IMR-90 (cell line): Measurements from ENCODE around the gene GNAZ. TPM values are rescaled to one million over a fixed set of nuclear protein-coding genes. Genes with fewer than 3 reads are reported as not detected.

Experiments used
- ATAC-seq: fragments of 200-7000 bp; cut with Tn5 transposase; 2 replicates; pipeline ENCODE4 v1.9.1; 2020; ENCODE audit warnings: low read depth, mild to moderate bottlenecking, moderate library complexity
- BruUV-seq: library from RNA; stranded (reverse); fragments of 400-500 nt; replicated peaks from 2 replicates; lab custom pipeline; 2021; lab: Mats Ljungman, UMichigan
- CTCF ChIA-PET: fragments of 300-600 bp; formaldehyde crosslinking; extraction: SDS; loops from one replicate; lab custom pipeline; 2021; ENCODE audit warnings: antibody characterized with exemption; lab: Yijun Ruan, JAX
- POLR2A ChIA-PET: fragments of 300-600 bp; sonication (Branson Sonifier 250); formaldehyde crosslinking; loops from one replicate; lab custom pipeline; 2022; ENCODE audit warnings: antibody characterized with exemption; ENCODE audit not compliant: unreplicated experiment; lab: Charles Lee
- DNase-seq: peaks from one replicate; pipeline ENCODE4 v3.0.0; 2013
- H2AFZ ChIP-seq: replicated peaks from 2 replicates; pipeline ENCODE3; 2013; ENCODE audit warnings: low read length, mild to moderate bottlenecking; ENCODE audit not compliant: poor library complexity
- H2AK5ac ChIP-seq: 2 replicates; pipeline ENCODE4 v1.6.1; 2013; ENCODE audit warnings: low read depth, low read length, inconsistent platforms
- H2AK9ac ChIP-seq: replicated peaks from 2 replicates; pipeline ENCODE3; 2013; ENCODE audit warnings: mild to moderate bottlenecking, low read depth, low read length, moderate library complexity; ENCODE audit not compliant: poor library complexity
- H2BK120ac ChIP-seq: 2 replicates; pipeline ENCODE4 v1.6.1; 2013; ENCODE audit warnings: low read depth, low read length, inconsistent platforms
- H2BK15ac ChIP-seq: 3 replicates; pipeline ENCODE4 v1.6.1; 2013; ENCODE audit warnings: low read depth, low read length, inconsistent platforms
- H2BK20ac ChIP-seq: 2 replicates; pipeline ENCODE4 v1.6.1; 2013; ENCODE audit warnings: low read depth, mild to moderate bottlenecking, inconsistent platforms, low read length, moderate library complexity
- H2BK5ac ChIP-seq: 2 replicates; pipeline ENCODE4 v1.6.1; 2013; ENCODE audit warnings: mild to moderate bottlenecking, low read depth, low read length, inconsistent platforms; ENCODE audit not compliant: poor library complexity, severe bottlenecking
- H3K14ac ChIP-seq: replicated peaks from 2 replicates; pipeline ENCODE4 v1.6.1; 2013; ENCODE audit warnings: low read depth, low read length, inconsistent platforms
- H3K18ac ChIP-seq: 2 replicates; pipeline ENCODE4 v1.6.1; 2013; ENCODE audit warnings: low read depth, low read length, control low read depth
- H3K23ac ChIP-seq: 2 replicates; pipeline ENCODE4 v1.6.1; 2013; ENCODE audit warnings: low read depth, low read length, inconsistent platforms
- H3K27ac ChIP-seq: 2 replicates; pipeline ENCODE4 v1.5.1; 2013; ENCODE audit warnings: mild to moderate bottlenecking, control low read depth, low read length; ENCODE audit not compliant: insufficient read depth
- H3K27me3 ChIP-seq: 2 replicates; pipeline ENCODE4 v1.6.1; 2013; ENCODE audit warnings: low read length; ENCODE audit not compliant: control insufficient read depth, insufficient read depth
- H3K36me3 ChIP-seq: 2 replicates; pipeline ENCODE4 v1.6.1; 2013; ENCODE audit warnings: low read length, mixed read lengths; ENCODE audit not compliant: control insufficient read depth, insufficient read depth
- H3K4ac ChIP-seq: 2 replicates; pipeline ENCODE4 v1.6.1; 2013; ENCODE audit warnings: low read depth, low read length, inconsistent platforms
- H3K4me1 ChIP-seq: 2 replicates; pipeline ENCODE4 v1.6.1; 2013; ENCODE audit warnings: low read length, mixed read lengths; ENCODE audit not compliant: control insufficient read depth, insufficient read depth
- H3K4me2 ChIP-seq: 2 replicates; pipeline ENCODE4 v1.6.1; 2013; ENCODE audit warnings: low read depth, mild to moderate bottlenecking, control low read depth, low read length, moderate library complexity
- H3K4me3 ChIP-seq: 2 replicates; pipeline ENCODE4 v1.5.1; 2013; ENCODE audit warnings: low read depth, mild to moderate bottlenecking, control low read depth, low read length, moderate library complexity; ENCODE audit not compliant: insufficient read depth
- H3K56ac ChIP-seq: 2 replicates; pipeline ENCODE4 v1.6.1; 2013; ENCODE audit warnings: low read length, inconsistent platforms; ENCODE audit not compliant: insufficient read depth; ENCODE audit errors: extremely low read depth
- H3K79me1 ChIP-seq, 2 experiments: 2 replicates each; pipeline ENCODE4 v1.6.1; 2013; ENCODE audit warnings: low read length in 2 of 2, inconsistent platforms in 1 of 2, low read depth in 1 of 2
- H3K9ac ChIP-seq: 2 replicates; pipeline ENCODE4 v1.6.1; 2013; ENCODE audit warnings: low read depth, low read length, control low read depth
- H3K9me1 ChIP-seq: 2 replicates; pipeline ENCODE4 v1.6.1; 2013; ENCODE audit warnings: low read length, inconsistent platforms; ENCODE audit not compliant: insufficient read depth
- H3K9me3 ChIP-seq: 2 replicates; pipeline ENCODE4 v1.6.1; 2013; ENCODE audit warnings: low read length; ENCODE audit not compliant: control insufficient read depth, insufficient read depth
- H4K20me1 ChIP-seq: 2 replicates; pipeline ENCODE4 v1.6.1; 2013; ENCODE audit warnings: low read length, inconsistent platforms; ENCODE audit not compliant: insufficient read depth
- H4K5ac ChIP-seq: 2 replicates; pipeline ENCODE4 v1.6.1; 2013; ENCODE audit warnings: mild to moderate bottlenecking, low read depth, low read length, control low read depth
- H4K8ac ChIP-seq, 2 experiments: 2 replicates each; pipeline ENCODE4 v1.6.1; 2013; ENCODE audit warnings: low read depth in 2 of 2, low read length in 2 of 2, control low read depth in 1 of 2, inconsistent platforms in 1 of 2
- H4K91ac ChIP-seq: 2 replicates; pipeline ENCODE4 v1.6.1; 2013; ENCODE audit warnings: low read depth, low read length, inconsistent platforms; ENCODE audit not compliant: insufficient read depth
- BHLHE40 ChIP-seq: fragments of 150-350 bp; IDR thresholded peaks from 2 replicates; pipeline ENCODE4 v1.6.1; 2016; ENCODE audit warnings: mild to moderate bottlenecking, low read depth, low read length
- FOS ChIP-seq: fragments of 150-350 bp; IDR thresholded peaks from 2 replicates; pipeline ENCODE4 v1.6.1; 2016; ENCODE audit warnings: low read depth, low read length
- MAFK ChIP-seq: IDR thresholded peaks from 2 replicates; pipeline ENCODE4 v1.6.1; 2012; ENCODE audit warnings: low read depth, low read length, improper control_type of control experiment
- MAZ ChIP-seq: IDR thresholded peaks from 2 replicates; pipeline ENCODE4 v1.6.1; 2012; ENCODE audit warnings: low read depth, mild to moderate bottlenecking, low read length, improper control_type of control experiment, moderate library complexity, borderline replicate concordance
- MXI1 ChIP-seq: IDR thresholded peaks from 2 replicates; pipeline ENCODE4 v1.6.1; 2012; ENCODE audit warnings: low read depth, mild to moderate bottlenecking, low read length, moderate library complexity, borderline replicate concordance
- NFE2L2 ChIP-seq: fragments of 150-350 bp; IDR thresholded peaks from 2 replicates; pipeline ENCODE4 v1.6.1; 2016; ENCODE audit warnings: low read depth, mild to moderate bottlenecking, low read length
- POLR2A ChIP-seq: IDR thresholded peaks from 2 replicates; pipeline ENCODE4 v1.6.1; 2012; ENCODE audit warnings: mild to moderate bottlenecking, low read depth, low read length
- RAD21 ChIP-seq: IDR thresholded peaks from 2 replicates; pipeline ENCODE4 v1.6.1; 2012; ENCODE audit warnings: low read length, improper control_type of control experiment
- RCOR1 ChIP-seq: IDR thresholded peaks from 2 replicates; pipeline ENCODE4 v1.6.1; 2012; ENCODE audit warnings: mild to moderate bottlenecking, low read length, improper control_type of control experiment; ENCODE audit not compliant: insufficient replicate concordance
- RFX5 ChIP-seq: IDR thresholded peaks from 2 replicates; pipeline ENCODE4 v1.8.0; 2012; ENCODE audit warnings: low read depth, mild to moderate bottlenecking, low read length, moderate library complexity
- WGBS, 2 experiments: methylation state at CpG; one replicate each; pipeline versions ENCODE4 v1.1.5 to v1.1.7; 2013; ENCODE audit warnings: missing lambda C conversion rate in 2 of 2; ENCODE audit not compliant: insufficient read length in 1 of 2; ENCODE audit errors: extremely low coverage in 2 of 2; 5-methylcytosine and 5-hydroxymethylcytosine counted together
- dilution Hi-C: fragments of 300-500 bp; cut with HindIII; formaldehyde crosslinking; loops from one replicate; pipeline ENCODE4 v1.14.3; 2018; ENCODE audit warnings: low sequenced_read_pairs; ENCODE audit not compliant: unreplicated experiment
- in situ Hi-C: fragments of 300-500 bp; cut with MboI; formaldehyde crosslinking; loops from 3 replicates; pipeline ENCODE4 v1.14.3; 2019; ENCODE audit warnings: low sequenced_read_pairs, inconsistent platforms, mixed read lengths
- intact Hi-C: fragments of 100-400 bp; cut with micrococcal nuclease; formaldehyde crosslinking; loops from 2 replicates; pipeline ENCODE4 v1.10.0; 2022
- polyA plus RNA-seq, 3 experiments: library from polyadenylated mRNA; depleted of rRNA; stranded (reverse); fragments of >200 nt; gene quantifications; 2 replicates each; pipeline ENCODE4 v1.2.3, GENCODE V29; 2012; ENCODE audit warnings: low replicate concordance in 1 of 3
- total RNA-seq: library from RNA; depleted of rRNA; stranded (reverse); fragments of >200 nt; gene quantifications from 2 replicates; pipeline ENCODE4 v1.2.3, GENCODE V29; 2012
- TF ChIP-seq, protein P1 (sequence below): conservative IDR thresholded peaks from 2 replicates; pipeline ENCODE4 v1.5.1; 2012; ENCODE audit warnings: mild to moderate bottlenecking, low read depth, low read length, improper control_type of control experiment

Gene GNAZ
- total and polyA plus RNA-seq, 2 of the 4 experiments (the other 2 are of a cell fraction) = 1.5 to 2.5 TPM

DNA sequence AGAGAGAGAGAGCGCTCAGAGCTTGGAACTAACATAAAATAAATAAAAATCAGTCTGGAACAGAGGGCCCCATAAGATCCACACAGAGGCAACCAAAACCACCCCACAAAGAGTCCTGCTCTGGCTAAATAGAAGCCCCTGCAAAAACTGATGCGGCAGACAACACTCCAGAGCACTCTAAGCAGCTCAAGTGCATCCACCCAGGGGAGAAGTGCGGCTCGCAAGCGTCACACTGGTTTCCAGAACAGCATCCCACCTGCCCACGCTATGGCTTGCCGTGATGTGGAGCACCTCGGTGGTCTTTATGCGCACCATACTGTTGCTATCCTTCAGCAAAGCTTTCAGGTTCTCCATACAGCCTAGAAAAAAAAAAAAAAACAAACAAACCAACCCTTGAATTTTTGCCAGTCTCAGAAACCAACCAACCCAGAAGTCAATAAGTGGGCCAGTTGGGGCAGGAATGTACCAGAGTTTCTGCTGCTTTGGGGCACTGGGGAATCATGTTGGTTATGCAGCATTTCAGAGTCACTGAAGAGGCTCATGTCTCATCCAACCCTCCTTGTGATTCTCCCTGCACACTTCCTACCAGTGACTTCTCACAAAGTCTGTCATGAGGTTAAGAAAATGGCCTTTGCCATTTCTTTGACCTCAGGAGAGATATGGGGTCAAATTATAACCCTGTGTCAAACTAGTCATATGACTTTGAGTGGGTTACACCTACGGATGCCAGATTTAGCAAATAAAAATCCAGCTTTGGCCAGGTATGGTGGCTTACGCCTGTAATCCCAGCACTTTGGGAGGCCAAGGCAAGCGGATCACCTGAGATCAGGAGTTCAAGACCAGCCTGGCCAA lies 68.5 kb downstream of the GNAZ start:
- no peak overlapping the region for H4K5ac ChIP-seq
- H3K27me3 ChIP-seq = peaks cover 6% of the 10 kb centered on the region
- no peak overlapping the region for H2AK5ac ChIP-seq
- no peaks in the 10 kb centered on the region for H3K9me3 ChIP-seq
- H3K18ac ChIP-seq = no peak overlapping the region
- no peak overlapping the region for H3K4ac ChIP-seq
- no peak overlapping the region for H3K4me2 ChIP-seq
- H3K79me1 ChIP-seq = no peaks in the 10 kb centered on the region
- DNase-seq = no peak
- ATAC-seq = no peak
- H3K27ac ChIP-seq = no peak overlapping the region
- 70% methylated on average over 2 of the region's 12 CpGs; no CpG with 5 or more reads in 1 of the 2 experiments for WGBS, 2 experiments
- no peaks in the 10 kb centered on the region for H4K20me1 ChIP-seq
- intact Hi-C loops = loop anchor here (10.0 kb wide), 1 partner anchor 674 kb away; no protein-coding TSS in a partner anchor
- no peak overlapping the region for H2BK120ac ChIP-seq
- BruUV-seq = no TSS peak
- ChIA-PET CTCF (no interaction called here), POLR2A (interaction anchor here (0.6 kb wide), 1 partner anchor 17 kb away, joined by 3 read pairs; no protein-coding TSS in a partner anchor)
- TF ChIP-seq MAZ (no peak), POLR2A (no peak), BHLHE40 (no peak), MXI1 (no peak), RFX5 (no peak), FOS (no peak), MAFK (no peak), RCOR1 (no peak), RAD21 (no peak), NFE2L2 (no peak)
- TF ChIP-seq, protein P1, sequence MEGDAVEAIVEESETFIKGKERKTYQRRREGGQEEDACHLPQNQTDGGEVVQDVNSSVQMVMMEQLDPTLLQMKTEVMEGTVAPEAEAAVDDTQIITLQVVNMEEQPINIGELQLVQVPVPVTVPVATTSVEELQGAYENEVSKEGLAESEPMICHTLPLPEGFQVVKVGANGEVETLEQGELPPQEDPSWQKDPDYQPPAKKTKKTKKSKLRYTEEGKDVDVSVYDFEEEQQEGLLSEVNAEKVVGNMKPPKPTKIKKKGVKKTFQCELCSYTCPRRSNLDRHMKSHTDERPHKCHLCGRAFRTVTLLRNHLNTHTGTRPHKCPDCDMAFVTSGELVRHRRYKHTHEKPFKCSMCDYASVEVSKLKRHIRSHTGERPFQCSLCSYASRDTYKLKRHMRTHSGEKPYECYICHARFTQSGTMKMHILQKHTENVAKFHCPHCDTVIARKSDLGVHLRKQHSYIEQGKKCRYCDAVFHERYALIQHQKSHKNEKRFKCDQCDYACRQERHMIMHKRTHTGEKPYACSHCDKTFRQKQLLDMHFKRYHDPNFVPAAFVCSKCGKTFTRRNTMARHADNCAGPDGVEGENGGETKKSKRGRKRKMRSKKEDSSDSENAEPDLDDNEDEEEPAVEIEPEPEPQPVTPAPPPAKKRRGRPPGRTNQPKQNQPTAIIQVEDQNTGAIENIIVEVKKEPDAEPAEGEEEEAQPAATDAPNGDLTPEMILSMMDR = no peak
- no peak overlapping the region for H3K56ac ChIP-seq
- no peak overlapping the region for H3K9ac ChIP-seq
- H3K9me1 ChIP-seq = no peaks in the 10 kb centered on the region
- H2BK20ac ChIP-seq = no peak overlapping the region
- H2BK5ac ChIP-seq = no peak overlapping the region
- H2AK9ac ChIP-seq = no peak overlapping the region
- no peak overlapping the region for H3K23ac ChIP-seq
- no peak overlapping the region for H3K14ac ChIP-seq
- 0 out of 2 replicates have a peak, but pooled peaks cover 4% of the 10 kb centered on the region for H3K4me1 ChIP-seq
- H4K91ac ChIP-seq = no peak overlapping the region
- no peak overlapping the region for H2AFZ ChIP-seq
- in situ Hi-C loops = no loop called here
- no peak overlapping the region for H4K8ac ChIP-seq
- dilution Hi-C loops = no loop called here
- no peak overlapping the region for H3K4me3 ChIP-seq
- H2BK15ac ChIP-seq = no peak overlapping the region
- H3K36me3 ChIP-seq = no peaks in the 10 kb centered on the region
